Activated CD8-positive, alpha-beta memory T cell treated with anti-CD3 and anti-CD28 coated beads, Interleukin-2, amount 50 U/mL, for 24 hours (primary cell): ENCODE data around the gene VCL.

Experiments
- DNase-seq: peaks from one replicate; pipeline ENCODE4 v3.0.0-alpha.2; 2020; ENCODE audit errors: extremely low read depth

Gene VCL

GRCh38 chr10:74151879-74152722 is 154.2 kb downstream of the VCL start:
- no peak for DNase-seq

- no peak for DNase-seq
Observed at GRCh38 chr10:74153123-74153522, 155.2 kb downstream of the VCL start.

DNA sequence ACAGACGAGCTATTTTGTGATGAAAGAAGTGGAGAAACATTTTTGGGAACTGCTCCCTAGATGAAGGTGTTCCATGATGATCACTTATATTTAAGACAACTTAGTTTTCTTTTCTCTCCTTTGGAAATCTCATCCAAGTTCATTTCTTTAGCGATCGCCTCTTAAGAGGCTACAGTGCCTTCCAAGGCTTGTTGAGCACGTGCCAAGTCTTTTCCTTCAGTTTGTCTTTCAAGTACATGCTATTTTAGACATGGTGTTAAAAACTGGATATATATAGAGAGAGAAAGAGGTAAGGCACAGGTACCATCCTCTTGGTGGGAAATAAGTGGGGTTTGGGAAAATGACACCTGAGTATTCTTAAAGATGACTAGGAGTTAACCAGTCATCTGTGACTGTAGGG is 155.8 kb downstream of the VCL start:
- DNase-seq = no peak

DNA sequence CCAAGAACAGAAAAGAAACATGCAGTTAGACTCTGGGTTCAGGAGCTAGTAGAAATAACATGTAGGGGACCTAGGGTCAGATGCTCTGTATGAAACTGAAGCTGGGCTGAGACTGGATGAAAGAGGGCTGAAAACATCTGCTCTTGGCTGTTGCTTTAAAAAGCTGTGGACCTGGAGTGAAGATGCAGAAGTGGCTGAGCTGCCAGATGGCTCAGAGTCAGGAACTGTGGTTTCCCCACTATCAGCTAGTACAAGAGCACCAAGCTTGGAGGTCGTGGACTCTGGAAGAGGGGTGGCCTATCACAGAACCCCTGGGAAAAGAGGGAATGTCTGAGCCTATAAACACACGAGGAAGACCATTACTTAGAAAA is 159.0 kb downstream of the VCL start:
- DNase-seq = no peak

- DNase-seq = no peak
Observed at GRCh38 chr10:74160013-74160412, 162.1 kb downstream of the VCL start.

GRCh38 chr10:74163319-74164068 is 165.6 kb downstream of the VCL start:
- DNase-seq = no peak

GRCh38 chr10:74164716-74165529 is 167.0 kb downstream of the VCL start:
- DNase-seq = no peak

- DNase-seq = no peak
Observed at GRCh38 chr10:74165530-74165901, 167.6 kb downstream of the VCL start.

- no peak for DNase-seq
Observed at GRCh38 chr10:74167443-74167842, 169.5 kb downstream of the VCL start.
